Right lobe of liver (tissue), 6 donors: ENCODE results near the gene ASPSCR1. TPM values are rescaled to one million over a fixed set of nuclear protein-coding genes. Genes with fewer than 3 reads are reported as not detected.
A peak's percentile ranks its signal among the peaks of the same experiment; 100 is the strongest.

Experiments
- ATAC-seq, 4 donors: fragments of 200-7000 bp; cut with Tn5 transposase; one replicate each; pipeline ENCODE4 v1.9.1; 2020; ENCODE audit warnings: mild to moderate bottlenecking in 4 of 4, moderate library complexity in 4 of 4
- DNase-seq, 3 donors: peaks; one replicate each; pipeline ENCODE4 v3.0.0-alpha.2; 2020
- H3K27ac ChIP-seq, 3 donors: fragments of 200-600 bp; one replicate each; pipeline ENCODE4 v1.8.0; 2022
- H3K27me3 ChIP-seq, 2 donors: fragments of 200-600 bp; one replicate each; pipeline ENCODE4 v1.8.0; 2022
- H3K36me3 ChIP-seq, 4 donors: fragments of 200-600 bp; sonication (generic) in 1 of 4; one replicate each; pipeline versions ENCODE4 v1.5.1 to v1.8.0; 2017 to 2022; ENCODE audit warnings: control low read depth in 1 of 4
- H3K4me1 ChIP-seq, 4 donors: fragments of 200-600 bp; sonication (generic) in 1 of 4; one replicate each; pipeline versions ENCODE4 v1.5.1 to v1.8.0; 2017 to 2022; ENCODE audit warnings: control low read depth in 1 of 4
- H3K4me3 ChIP-seq, 3 donors: fragments of 200-600 bp; one replicate each; pipeline ENCODE4 v1.8.0; 2022
- H3K9me3 ChIP-seq, 4 donors: fragments of 200-600 bp; sonication (generic) in 1 of 4; one replicate each; pipeline versions ENCODE4 v1.5.1 to v1.8.0; 2017 to 2022; ENCODE audit warnings: control low read depth in 1 of 4
- POLR2A ChIP-seq: fragments of 450-650 bp; IDR thresholded peaks from one replicate; pipeline ENCODE4 v1.6.1; 2017; ENCODE audit warnings: antibody characterized with exemption, mild to moderate bottlenecking
- WGBS: methylation state at CpG from one replicate; pipeline ENCODE4 v1.1.6; 2018; ENCODE audit warnings: low coverage, low lambda C conversion rate; ENCODE audit not compliant: insufficient coverage; ENCODE audit errors: missing lambda C conversion rate; 5-methylcytosine and 5-hydroxymethylcytosine counted together
- intact Hi-C, 2 donors: fragments of 100-400 bp; cut with DNase I; formaldehyde crosslinking; loops; one replicate each; pipeline versions ENCODE4 v1.11.2 to v1.14.1; 2022
- total RNA-seq, 6 experiments: library from RNA; depleted of rRNA in 2 of 6; stranded (reverse); fragments of >200 nt in 2 of 6; fragmentation: NEBNext Ultra II Directional in 3 of 6; extraction: Animal tissue kit (Norgen Biotek cat#: 25700) in 3 of 6; gene quantifications; one replicate each; pipeline versions ENCODE4 v1.1.0 to v1.2.4, GENCODE V29; 2016 to 2023
- TF ChIP-seq, protein P1 (sequence below), 4 donors: fragments of 200-600 bp in 3 of 4; fragments of 450-650 bp in 1 of 4; IDR thresholded peaks; one replicate each; pipeline versions ENCODE4 v1.5.1 to v1.8.0; 2016 to 2022; ENCODE audit warnings: antibody characterized with exemption in 4 of 4, mild to moderate bottlenecking in 2 of 4
- donor health status: DM: no; HTN: yes; CAD: no.
- donor health status: DM: no; HTN: no; CAD: no.
- donor health status: DM: no; HTN: no; CAD: no.
- donor health status: DM: no; HTN: yes; CAD: no.
- donor health status: DM: no; HTN: yes; CAD: no.

Gene ASPSCR1
- total RNA-seq, 6 experiments from 2014 or later, result 24.4 to 55.6 (median 32.9) TPM

DNA sequence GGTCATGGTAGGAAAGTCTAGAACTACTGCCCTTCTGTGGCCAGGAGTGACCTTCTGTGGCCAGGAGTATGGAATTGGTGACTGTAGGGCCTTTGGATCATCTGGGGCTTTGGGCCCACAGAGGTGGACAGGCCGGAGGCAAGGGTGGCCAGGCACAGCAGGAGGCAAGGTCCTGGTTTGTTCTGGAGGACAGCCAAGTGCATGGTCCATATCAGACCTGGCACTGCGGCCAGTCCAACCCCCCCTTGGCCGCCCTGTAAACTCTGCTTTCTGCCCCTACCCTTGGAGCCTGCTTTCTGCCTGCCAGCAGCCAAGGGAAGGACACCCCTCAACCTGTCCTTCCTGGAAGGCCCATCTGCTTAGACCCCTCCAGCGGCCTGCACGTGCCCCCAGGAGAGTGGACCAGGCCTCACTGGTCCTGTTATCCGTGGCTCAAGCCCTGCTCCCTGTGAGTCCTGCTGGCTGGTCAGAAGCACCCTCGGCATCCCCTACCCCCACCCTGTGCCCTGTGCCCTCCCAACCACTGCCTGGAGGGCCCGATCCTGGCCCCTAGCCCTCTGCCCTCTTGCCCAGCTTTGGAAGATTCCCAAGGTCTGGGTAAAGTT lies 62.4 kb downstream of the ASPSCR1 start:
- Histone ChIP-seq H3K36me3 (peaks cover 0 to 16% (median 0%) of the 10 kb centered on the region in 4 donors), H3K27me3 (no peaks in the 10 kb centered on the region), H3K4me1 (peaks cover 0 to 47% (median 16%) of the 10 kb centered on the region in 4 donors), H3K9me3 (no peaks in the 10 kb centered on the region), H3K27ac (peak overlapping the region in 2 of 3 donors; percentile 72 to 89), H3K4me3 (no peak overlapping the region)
- WGBS, result 43% methylated on average over 4 of the region's 8 CpGs
- ATAC-seq, result peak; percentile 54 to 72 (median 64)
- DNase-seq, result peak; percentile 79 to 96 (median 92)
- intact Hi-C loops, result loop anchor here (10.0 kb wide), 2 partner anchors 45 to 55 kb away; partner anchors contain the start of gene FASN (in 1 of the 2)
- no peak for TF ChIP-seq POLR2A
- TF ChIP-seq, protein P1, sequence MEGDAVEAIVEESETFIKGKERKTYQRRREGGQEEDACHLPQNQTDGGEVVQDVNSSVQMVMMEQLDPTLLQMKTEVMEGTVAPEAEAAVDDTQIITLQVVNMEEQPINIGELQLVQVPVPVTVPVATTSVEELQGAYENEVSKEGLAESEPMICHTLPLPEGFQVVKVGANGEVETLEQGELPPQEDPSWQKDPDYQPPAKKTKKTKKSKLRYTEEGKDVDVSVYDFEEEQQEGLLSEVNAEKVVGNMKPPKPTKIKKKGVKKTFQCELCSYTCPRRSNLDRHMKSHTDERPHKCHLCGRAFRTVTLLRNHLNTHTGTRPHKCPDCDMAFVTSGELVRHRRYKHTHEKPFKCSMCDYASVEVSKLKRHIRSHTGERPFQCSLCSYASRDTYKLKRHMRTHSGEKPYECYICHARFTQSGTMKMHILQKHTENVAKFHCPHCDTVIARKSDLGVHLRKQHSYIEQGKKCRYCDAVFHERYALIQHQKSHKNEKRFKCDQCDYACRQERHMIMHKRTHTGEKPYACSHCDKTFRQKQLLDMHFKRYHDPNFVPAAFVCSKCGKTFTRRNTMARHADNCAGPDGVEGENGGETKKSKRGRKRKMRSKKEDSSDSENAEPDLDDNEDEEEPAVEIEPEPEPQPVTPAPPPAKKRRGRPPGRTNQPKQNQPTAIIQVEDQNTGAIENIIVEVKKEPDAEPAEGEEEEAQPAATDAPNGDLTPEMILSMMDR (IDR thresholded peaks at IDR 0.05), result no peak

DNA sequence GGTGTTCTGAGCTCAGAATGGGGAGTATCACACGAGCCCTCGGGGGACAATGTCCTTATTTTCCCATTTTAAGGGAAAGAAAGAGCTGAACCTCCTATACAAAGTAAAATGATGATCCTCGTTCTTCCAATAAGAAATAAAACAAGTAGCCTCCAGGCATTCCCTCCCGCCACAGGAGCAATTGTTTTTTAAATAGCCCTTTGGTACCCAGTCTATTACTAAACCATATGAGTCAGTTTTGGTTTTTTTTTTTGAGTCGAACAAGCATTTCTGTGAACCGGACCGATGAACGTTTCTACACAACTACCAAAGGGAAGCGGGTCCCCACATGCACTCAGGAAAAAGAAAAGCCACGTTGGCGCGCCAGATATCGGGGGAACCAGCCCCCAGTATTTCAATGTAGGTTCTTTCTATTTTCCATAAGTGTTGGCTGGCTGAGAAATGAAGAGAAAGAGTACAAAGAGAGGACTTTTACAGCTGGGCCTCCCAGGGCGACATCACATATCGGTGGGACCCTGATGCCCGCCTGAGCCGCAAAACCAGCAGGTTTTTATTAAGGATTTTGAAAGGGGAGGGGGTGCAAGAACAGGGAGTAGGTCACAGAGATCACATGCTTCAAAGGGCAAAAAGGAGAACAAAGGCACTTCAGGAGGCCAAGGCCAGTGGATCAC lies 63.9 kb downstream of the ASPSCR1 start:
- DNase-seq (no peak), ATAC-seq (no peak)
- intact Hi-C loops, result no loop called here
- Histone ChIP-seq H3K27me3 (no peaks in the 10 kb centered on the region), H3K27ac (peak overlapping the region in 2 of 3 donors; percentile 21 to 89), H3K9me3 (no peaks in the 10 kb centered on the region), H3K4me1 (peaks cover 0 to 33% (median 16%) of the 10 kb centered on the region in 4 donors), H3K36me3 (peaks cover 0 to 5% (median 0%) of the 10 kb centered on the region in 4 donors), H3K4me3 (no peak overlapping the region)
- 74% methylated on average over 17 of the region's 17 CpGs for WGBS
- no peak for TF ChIP-seq POLR2A
- TF ChIP-seq, protein P1 (IDR thresholded peaks at IDR 0.05), result no peak

DNA sequence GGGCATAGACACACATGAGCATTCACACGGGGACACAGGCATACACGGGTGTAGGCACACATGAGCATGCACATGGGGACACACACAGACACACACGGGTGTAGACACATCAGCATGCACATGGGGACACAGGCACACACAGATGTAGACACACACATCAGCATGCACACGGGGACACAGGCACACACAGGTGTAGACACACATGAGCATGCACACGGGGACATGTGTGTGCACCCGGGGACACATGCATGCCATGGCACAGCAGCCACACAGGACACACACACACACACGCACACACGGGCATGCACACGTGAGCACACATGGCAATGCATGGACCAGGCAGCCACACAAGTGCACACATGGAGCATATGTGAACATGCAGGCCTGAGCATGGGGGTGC lies 65.2 kb downstream of the ASPSCR1 start:
- no peak for ATAC-seq
- H3K9me3 ChIP-seq, result no peaks in the 10 kb centered on the region
- H3K4me3 ChIP-seq, result no peak overlapping the region
- peaks cover 0 to 3% (median 0%) of the 10 kb centered on the region in 4 donors for H3K36me3 ChIP-seq
- peaks cover 0 to 30% (median 14%) of the 10 kb centered on the region in 4 donors for H3K4me1 ChIP-seq
- H3K27me3 ChIP-seq, result no peaks in the 10 kb centered on the region
- DNase-seq, result no peak
- intact Hi-C loops, result no loop called here
- WGBS, result no CpG with 5 or more reads among the region's 9 CpGs
- H3K27ac ChIP-seq, result no peak overlapping the region
- TF ChIP-seq, protein P1 (IDR thresholded peaks at IDR 0.05), result no peak
- TF ChIP-seq POLR2A, result no peak

DNA sequence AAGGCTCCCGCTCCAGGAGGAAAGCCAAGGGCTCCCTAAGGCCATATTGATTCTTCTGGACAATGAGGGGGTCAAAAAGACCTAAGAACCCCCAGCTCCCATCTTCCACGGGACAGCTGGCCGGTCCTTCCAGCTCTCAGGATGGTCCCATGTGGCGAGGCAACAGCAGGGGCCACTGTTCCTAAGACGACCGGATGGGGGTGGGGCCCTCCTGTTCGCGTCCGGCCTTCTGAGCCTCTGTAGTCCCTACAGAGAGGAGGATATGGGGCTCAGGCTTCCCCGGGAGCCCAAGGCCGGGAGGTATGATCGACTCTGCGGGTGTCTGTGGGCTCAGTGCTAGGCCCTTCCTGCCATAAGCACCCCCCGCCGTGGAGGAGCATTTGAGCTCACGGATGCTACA lies 66.1 kb downstream of the ASPSCR1 start:
- ATAC-seq (no peak), DNase-seq (no peak)
- intact Hi-C loops, result no loop called here
- H3K4me3 ChIP-seq, result no peak overlapping the region
- no peaks in the 10 kb centered on the region for H3K27me3 ChIP-seq
- 82% methylated on average over 9 of the region's 16 CpGs for WGBS
- no peak overlapping the region for H3K27ac ChIP-seq
- peaks cover 0 to 3% (median under 1%) of the 10 kb centered on the region in 4 donors for H3K36me3 ChIP-seq
- no peak for TF ChIP-seq POLR2A
- TF ChIP-seq, protein P1 (IDR thresholded peaks at IDR 0.05), result no peak
- peaks cover 0 to 35% (median 15%) of the 10 kb centered on the region in 4 donors for H3K4me1 ChIP-seq
- no peaks in the 10 kb centered on the region for H3K9me3 ChIP-seq
